Measurements from ENCODE around the gene ARHGEF11.

ARHGEF11 gene

DNA sequence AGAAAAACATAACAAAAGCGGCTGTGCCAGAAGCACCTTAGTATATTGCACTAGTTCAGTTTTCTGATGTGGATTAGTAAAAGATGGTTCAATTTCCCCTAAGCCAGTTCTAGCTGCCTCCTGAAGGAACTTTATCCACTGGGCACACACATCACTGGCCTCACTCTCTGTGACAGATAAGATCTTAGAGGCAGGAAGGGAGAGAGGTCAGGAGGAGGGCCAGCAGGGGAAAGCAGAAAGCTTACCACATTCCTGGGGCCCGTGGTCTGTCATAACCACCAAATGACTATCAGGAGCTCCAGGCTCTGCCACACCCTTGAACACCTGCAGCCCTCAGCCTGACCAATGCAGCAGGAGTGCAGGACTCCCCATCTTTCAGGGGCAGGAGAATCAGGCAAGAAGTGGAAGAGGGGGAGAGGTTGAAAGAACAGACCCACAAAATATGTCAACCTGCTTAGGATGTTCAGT lies 87.3 kb downstream of the ARHGEF11 start:
- TF ChIP-seq, protein P1, sequence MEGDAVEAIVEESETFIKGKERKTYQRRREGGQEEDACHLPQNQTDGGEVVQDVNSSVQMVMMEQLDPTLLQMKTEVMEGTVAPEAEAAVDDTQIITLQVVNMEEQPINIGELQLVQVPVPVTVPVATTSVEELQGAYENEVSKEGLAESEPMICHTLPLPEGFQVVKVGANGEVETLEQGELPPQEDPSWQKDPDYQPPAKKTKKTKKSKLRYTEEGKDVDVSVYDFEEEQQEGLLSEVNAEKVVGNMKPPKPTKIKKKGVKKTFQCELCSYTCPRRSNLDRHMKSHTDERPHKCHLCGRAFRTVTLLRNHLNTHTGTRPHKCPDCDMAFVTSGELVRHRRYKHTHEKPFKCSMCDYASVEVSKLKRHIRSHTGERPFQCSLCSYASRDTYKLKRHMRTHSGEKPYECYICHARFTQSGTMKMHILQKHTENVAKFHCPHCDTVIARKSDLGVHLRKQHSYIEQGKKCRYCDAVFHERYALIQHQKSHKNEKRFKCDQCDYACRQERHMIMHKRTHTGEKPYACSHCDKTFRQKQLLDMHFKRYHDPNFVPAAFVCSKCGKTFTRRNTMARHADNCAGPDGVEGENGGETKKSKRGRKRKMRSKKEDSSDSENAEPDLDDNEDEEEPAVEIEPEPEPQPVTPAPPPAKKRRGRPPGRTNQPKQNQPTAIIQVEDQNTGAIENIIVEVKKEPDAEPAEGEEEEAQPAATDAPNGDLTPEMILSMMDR (IDR thresholded peaks at IDR 0.05; ENCODE audit: low read depth, low read length): no peak
- no peak for TF ChIP-seq POLR2A (IDR thresholded peaks at IDR 0.05; ENCODE audit: extremely low read depth, insufficient read length)
- TF ChIP-seq MYC (IDR thresholded peaks at IDR 0.05; ENCODE audit: low read depth, low read length): no peak
- TF ChIP-seq MAX (IDR thresholded peaks at IDR 0.05; ENCODE audit: low read depth, low read length): no peak
- H3K4me3 ChIP-seq (ENCODE audit: low read depth, low read length): no peak overlapping the region
- peak; percentile 35 for DNase-seq (ENCODE audit: low read depth)

DNA sequence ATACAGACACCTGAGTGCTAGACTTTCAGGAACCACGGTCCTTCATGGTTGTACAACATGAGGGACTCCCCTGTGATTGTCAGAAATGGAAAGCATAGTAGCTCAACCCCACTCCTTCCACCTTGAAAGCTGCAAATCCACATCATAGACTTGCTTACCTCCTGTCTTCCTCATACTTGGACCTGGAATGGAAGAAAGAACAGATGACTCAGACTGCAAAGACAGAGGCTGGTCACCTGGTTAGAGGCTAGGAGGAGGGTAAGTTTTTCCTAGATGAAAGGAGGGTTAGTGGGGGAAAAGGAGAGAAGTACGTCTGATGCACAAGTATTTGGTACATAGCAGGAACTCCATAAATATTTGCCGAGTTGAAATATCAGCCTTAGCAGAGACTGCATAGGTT lies 87.9 kb downstream of the ARHGEF11 start:
- H3K4me3 ChIP-seq (ENCODE audit: low read depth, low read length): no peak overlapping the region
- no peak for DNase-seq (ENCODE audit: low read depth)
- TF ChIP-seq MYC (IDR thresholded peaks at IDR 0.05; ENCODE audit: low read depth, low read length) (no peak), MAX (IDR thresholded peaks at IDR 0.05; ENCODE audit: low read depth, low read length) (no peak), POLR2A (IDR thresholded peaks at IDR 0.05; ENCODE audit: extremely low read depth, insufficient read length) (no peak)
- TF ChIP-seq, protein P1 (IDR thresholded peaks at IDR 0.05; ENCODE audit: low read depth, low read length): no peak

DNA sequence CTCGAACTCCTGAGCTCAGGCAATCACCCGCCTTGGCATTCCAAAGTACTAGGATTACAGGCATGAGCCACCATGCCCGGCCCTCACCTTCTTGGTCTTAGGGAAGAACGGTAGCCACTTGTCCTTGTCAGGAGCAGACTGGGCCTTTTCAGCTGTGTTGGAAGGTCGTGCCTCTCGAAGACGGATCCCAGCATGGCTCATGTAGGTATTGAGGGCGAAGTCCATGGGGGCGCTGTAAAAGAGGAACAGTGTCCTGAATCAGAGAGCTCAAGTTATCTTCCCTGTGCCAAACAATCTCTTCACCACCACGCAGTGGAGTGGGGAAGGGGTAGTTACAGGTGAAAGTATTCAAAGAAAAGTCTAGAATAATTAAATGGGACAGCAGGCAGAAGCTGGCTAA lies 89.2 kb downstream of the ARHGEF11 start:
- H3K4me3 ChIP-seq (ENCODE audit: low read depth, low read length): no peak overlapping the region
- no peak for DNase-seq (ENCODE audit: low read depth)
- TF ChIP-seq MYC (IDR thresholded peaks at IDR 0.05; ENCODE audit: low read depth, low read length) (no peak), MAX (IDR thresholded peaks at IDR 0.05; ENCODE audit: low read depth, low read length) (no peak), POLR2A (IDR thresholded peaks at IDR 0.05; ENCODE audit: extremely low read depth, insufficient read length) (no peak)
- TF ChIP-seq, protein P1 (IDR thresholded peaks at IDR 0.05; ENCODE audit: low read depth, low read length): no peak

DNA sequence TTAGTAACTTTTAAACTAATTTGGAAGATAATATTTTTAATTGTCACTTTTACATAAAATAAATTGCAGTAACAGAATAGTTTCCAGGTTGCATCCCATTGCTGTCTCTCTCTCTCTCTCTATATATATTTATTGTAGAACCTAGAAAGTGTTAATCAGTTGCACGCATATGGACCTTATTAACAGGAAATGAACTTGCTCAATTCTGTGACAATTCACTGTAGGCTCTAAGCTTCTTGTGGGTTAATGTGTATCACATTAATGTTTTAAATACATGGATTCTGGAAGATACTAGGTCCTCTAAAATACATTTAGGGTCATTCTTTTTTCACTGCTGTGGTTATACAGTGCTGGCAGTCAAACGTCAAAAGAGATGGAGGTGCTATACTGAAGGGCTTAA lies 92.0 kb downstream of the ARHGEF11 start:
- no peak for DNase-seq (ENCODE audit: low read depth)
- TF ChIP-seq MAX (IDR thresholded peaks at IDR 0.05; ENCODE audit: low read depth, low read length) (no peak), MYC (IDR thresholded peaks at IDR 0.05; ENCODE audit: low read depth, low read length) (no peak), POLR2A (IDR thresholded peaks at IDR 0.05; ENCODE audit: extremely low read depth, insufficient read length) (no peak)
- TF ChIP-seq, protein P1 (IDR thresholded peaks at IDR 0.05; ENCODE audit: low read depth, low read length): no peak
- no peak overlapping the region for H3K4me3 ChIP-seq (ENCODE audit: low read depth, low read length)

GRCh38 chr1:156951371-156951770 lies 94.2 kb downstream of the ARHGEF11 start:
- no peak for DNase-seq (ENCODE audit: low read depth)
- no peak overlapping the region for H3K4me3 ChIP-seq (ENCODE audit: low read depth, low read length)
- no peak for TF ChIP-seq MYC (IDR thresholded peaks at IDR 0.05; ENCODE audit: low read depth, low read length)
- TF ChIP-seq POLR2A (IDR thresholded peaks at IDR 0.05; ENCODE audit: extremely low read depth, insufficient read length): no peak
- TF ChIP-seq, protein P1 (IDR thresholded peaks at IDR 0.05; ENCODE audit: low read depth, low read length): no peak
- TF ChIP-seq MAX (IDR thresholded peaks at IDR 0.05; ENCODE audit: low read depth, low read length): no peak

Data from NB4 (cell line).